Left lobe of liver (tissue), 2 donors: ENCODE data around the gene CEACAM16. TPM values are rescaled to one million over a fixed set of nuclear protein-coding genes. Genes with fewer than 3 reads are reported as not detected.

Experiments
- ATAC-seq: fragments of 200-7000 bp; cut with Tn5 transposase; one replicate; pipeline ENCODE4 v1.9.1; 2020; ENCODE audit warnings: mild to moderate bottlenecking, moderate library complexity
- DNase-seq: peaks from one replicate; pipeline ENCODE4 v3.0.0-alpha.2; 2020; ENCODE audit warnings: low spot score
- total RNA-seq: library from RNA; stranded (reverse); gene quantifications from one replicate; pipeline ENCODE4 v1.2.1, GENCODE V29; 2021
- donor health status: DM: no; HTN: no; CAD: no; lungs with moderate emphysema.
- donor health status: DM: no; HTN: yes; CAD: no.

Gene CEACAM16
- total RNA-seq, 1 donor from 2014 or later = not detected

GRCh38 chr19:44723299-44723951 lies 24.5 kb downstream of the CEACAM16 start:
- peak; percentile 8 for ATAC-seq
- DNase-seq = no peak

GRCh38 chr19:44723952-44724319 lies 25.0 kb downstream of the CEACAM16 start:
- ATAC-seq = peak; percentile 77
- DNase-seq = peak; percentile 90

DNA sequence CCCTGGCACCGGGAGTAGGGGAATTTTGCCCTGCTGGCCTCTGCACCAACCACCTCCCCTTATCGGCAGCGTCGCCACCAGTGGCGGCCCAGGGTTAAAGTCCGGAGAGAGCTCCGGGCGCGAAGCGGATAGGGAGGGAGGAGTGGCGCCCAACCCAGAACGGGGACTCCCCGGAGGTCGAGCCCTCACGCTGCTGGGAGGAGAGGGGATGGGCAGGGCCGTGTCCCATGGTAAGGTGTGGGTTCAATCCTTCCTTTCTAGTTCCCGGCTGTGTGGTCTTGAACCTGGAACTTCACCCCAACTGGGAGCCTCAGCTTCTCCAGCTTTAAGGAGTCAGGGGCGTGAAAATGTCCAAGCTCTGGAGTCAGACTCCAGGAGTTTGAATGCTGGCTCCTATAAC lies 26.3 kb downstream of the CEACAM16 start:
- DNase-seq (peak; percentile 96), ATAC-seq (peak; percentile 79)

DNA sequence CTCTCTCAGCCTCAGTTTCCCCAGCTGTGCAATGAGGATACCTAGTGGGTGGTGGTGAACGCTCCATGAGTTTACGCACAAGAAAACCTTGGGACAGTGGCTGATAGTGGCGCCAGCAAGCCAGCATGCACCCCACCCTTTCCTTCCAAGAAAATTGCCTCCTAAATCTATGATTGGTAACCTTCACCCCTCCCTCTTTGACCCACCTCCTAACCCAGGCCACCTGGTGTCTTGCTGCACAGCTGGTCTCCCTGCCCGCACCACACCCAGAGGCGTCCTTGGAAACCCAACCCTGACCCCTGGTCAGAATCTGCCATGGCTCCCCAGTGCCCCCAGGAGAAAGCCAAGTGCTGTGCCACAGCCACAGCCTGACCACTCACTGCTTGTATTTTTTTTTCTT lies 26.7 kb downstream of the CEACAM16 start:
- DNase-seq (peak; percentile 65), ATAC-seq (peak; percentile 30)

DNA sequence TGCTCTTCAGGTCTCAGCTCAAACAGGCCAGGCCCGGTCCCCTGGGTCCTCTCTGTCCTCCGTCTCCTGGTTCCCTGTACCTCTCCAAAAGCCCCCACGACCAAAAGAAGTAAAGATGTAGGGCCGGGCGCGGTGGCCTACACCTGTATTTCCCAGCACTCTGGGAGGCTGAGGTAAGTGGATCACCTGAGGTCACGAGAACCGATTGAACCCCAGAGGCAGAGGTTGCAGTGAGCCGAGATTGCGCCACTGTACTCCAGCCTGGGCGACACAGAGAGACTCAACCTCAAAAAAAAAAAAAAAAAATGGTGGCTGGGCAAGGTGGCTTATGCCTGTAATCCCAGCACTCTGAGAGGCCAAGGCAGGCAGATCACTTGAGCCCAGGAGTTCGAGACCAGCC lies 27.5 kb downstream of the CEACAM16 start:
- DNase-seq (peak; percentile 89), ATAC-seq (peak; percentile 50)

- DNase-seq = no peak
- no peak for ATAC-seq
Measured at GRCh38 chr19:44728178-44728577, 29.2 kb downstream of the CEACAM16 start.

DNA sequence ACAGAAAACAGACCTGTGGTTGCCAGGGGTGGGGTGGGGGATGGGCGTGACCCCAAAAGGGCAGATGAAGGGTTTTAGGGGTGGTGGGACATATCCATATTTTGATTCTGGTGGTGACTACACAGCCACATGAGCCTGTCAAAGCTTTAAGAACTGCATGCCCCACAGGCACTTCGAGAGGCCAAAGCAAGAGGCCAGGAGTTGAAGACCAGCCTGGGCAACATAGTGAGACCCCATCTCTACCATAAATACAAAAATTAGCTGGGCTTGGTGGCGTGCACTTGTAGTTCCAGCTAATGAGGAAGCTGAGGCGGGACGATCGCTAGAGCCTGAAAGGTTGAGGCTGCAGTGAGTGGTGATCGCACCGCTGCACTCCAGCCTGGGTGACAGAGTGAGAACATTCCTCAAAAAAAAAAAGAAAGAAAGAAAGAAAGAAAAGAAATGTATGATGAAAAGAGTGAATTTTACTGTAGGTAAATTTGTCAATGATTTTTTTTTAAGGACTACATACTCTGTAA lies 30.6 kb downstream of the CEACAM16 start:
- no peak for DNase-seq
- ATAC-seq = no peak

DNA sequence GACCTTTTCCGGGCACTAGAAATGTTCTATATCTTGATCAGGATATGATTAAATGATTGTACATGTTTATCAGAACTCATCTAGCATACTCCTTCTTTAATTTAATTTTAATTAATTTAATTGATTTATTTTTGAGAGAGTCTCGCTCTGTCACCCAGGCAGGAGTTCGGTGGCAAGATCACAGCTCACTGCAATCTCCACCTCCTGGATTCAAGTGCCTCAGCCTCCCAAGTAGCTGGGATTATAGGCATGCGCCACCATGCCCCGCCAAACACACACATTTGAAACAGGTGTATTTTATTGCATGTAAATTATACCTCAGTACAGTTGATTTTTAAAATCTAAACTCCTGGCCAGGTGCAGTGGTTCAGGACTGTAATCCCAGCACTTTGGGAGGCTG lies 32.1 kb downstream of the CEACAM16 start:
- DNase-seq (no peak), ATAC-seq (no peak)

DNA sequence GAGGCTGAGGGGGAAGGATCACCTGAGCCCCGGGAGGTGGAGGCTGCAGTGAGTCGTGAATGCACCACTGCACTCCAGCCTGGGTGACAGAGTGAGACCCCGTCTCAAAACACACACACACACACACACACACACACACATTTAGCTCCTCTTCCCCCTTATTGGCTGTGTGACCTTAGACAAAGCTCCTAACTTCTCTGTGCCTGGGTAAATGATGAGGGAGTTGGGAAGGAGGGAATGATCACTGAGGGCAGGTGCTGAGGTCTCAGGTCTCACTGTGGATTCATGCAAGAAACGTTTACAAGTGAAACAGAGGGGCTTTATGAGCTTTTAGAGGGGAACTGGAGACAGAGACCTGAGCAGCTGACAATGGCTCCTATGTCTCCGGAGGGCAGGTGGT lies 32.7 kb downstream of the CEACAM16 start:
- ATAC-seq (no peak), DNase-seq (no peak)

DNA sequence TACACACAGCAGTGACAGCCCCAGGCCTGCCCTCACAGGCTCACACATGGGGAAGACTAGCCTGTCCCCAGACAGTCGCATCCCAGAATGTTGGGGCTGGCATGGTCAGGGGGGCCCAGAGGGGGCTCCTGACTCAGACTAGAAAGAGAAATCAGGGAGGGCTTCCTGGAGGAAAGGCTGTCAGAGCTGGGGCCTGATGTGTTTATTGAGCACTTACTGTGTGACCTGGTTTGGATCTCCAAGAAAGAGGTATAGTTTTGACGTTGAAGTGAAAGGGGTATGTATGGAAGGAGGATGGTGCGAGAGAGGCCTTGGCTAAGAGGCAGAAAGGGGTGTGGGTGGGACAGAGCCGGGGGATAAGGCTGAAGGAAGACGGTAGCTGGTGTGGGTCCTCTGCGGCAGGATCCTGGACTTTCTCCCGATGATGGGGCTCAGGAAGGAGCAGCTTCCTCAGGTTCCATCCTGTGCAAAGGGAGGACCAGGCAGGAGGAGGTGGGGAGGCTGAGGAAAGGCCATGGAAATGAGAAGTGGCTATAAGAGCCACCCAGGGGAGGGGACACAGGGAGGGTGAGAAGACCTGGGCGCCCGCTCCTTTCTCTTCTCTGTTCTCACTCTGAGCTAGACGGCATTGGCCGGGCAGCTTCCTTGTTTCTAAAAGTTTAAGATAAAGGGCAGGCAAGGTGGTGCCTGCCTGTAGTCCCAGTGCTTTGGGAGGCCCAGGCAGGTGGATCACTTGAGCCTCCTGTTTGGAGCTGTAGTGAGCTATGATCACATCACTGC lies 33.5 kb downstream of the CEACAM16 start:
- ATAC-seq (no peak), DNase-seq (no peak)

DNA sequence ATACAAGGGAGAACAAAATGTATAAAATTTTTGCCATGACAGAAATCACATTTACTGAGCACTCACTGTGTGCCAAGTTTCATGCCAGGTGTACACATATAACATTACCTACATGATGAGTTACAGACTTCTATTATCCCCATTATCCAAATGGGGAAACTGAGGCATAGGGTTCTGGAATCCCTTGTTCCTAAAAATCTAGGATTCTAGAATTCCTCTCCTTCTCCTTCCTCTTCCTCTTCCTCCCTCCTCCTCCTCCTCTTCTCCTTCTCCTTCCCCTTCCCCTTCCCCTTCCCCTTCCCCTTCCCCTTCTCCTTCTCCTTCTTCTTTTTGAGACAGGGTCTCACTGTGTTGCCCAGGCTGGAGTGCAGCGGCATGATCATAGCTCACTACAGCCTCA lies 35.4 kb downstream of the CEACAM16 start:
- DNase-seq (no peak), ATAC-seq (no peak)

DNA sequence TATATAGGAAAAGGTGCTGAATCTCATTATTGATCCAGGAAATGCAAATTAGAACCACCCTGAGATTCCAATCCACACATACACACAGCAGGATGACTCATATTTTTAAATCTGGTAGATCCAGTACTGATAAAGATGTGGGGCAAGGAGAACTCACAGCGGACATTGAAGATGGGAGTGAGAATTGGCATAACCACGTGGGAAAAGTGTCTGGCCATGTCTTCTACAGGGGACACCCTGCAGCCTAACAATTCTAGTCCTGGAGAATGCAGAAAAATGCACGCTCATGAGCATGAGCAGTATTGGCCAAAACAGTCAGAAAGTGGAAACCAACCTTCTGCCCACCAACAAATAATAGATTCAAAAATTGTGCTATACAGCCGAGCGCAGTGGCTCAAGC lies 36.1 kb downstream of the CEACAM16 start:
- no peak for DNase-seq
- no peak for ATAC-seq

DNA sequence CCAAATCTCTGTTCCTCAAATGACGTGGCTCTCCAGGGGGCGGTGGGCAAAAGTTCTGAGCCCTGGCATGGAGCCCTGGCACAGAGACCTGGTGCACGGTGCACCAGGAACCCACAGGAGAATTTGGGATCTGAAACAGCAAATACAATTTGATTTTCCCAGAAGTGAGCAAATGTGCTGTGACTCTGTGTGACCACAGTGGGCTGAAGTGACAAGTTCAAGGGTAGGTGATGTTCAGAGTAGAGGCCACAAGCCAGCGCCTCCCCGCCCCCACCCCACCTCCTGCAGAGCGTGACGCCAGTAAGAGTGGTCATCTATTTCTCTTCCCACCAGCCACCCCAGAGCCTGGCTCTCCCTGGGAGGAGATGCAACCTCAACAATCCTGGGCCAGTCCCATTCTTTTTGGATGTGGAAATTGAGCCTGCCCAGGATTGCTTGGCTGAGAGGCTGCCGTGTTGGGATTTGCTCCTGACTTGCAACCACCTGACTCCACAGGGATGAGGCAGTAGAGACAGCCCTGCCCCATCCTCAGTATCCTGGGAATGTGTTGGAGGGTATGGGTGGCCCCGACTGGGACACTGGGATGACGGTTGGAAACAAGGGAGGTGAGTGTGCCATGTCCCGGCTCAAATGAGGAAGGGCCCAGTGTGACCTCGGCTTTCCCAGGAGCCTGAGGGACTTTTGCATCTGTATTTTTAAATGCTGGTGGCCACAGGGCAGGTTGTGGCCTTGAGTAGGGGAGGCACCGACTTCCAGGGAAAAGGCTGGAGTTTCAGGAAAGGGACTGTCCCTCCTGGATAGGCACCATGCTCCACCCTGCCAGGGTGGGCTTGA lies 38.5 kb downstream of the CEACAM16 start:
- DNase-seq (peak; percentile 81), ATAC-seq (peak; percentile 40)

DNA sequence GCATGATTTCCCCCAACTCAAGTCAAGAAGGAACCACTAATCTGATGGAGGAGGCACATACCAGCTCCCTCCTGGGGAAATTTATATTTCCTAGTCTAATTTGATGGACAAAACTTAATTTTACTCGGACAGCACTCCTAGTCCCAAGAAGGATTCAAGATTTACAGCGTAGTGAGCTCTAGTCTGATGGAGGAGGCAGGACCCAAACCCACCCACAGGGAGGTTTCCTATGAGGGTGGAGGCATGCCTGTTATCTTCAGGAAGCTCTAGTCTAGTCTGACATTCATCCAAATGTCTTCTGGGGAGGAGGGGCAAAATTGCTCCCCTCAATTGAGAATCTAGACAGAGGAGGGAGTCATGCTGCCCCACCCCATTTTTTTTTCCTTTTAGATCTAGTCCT lies 39.2 kb downstream of the CEACAM16 start:
- DNase-seq (no peak), ATAC-seq (no peak)

DNA sequence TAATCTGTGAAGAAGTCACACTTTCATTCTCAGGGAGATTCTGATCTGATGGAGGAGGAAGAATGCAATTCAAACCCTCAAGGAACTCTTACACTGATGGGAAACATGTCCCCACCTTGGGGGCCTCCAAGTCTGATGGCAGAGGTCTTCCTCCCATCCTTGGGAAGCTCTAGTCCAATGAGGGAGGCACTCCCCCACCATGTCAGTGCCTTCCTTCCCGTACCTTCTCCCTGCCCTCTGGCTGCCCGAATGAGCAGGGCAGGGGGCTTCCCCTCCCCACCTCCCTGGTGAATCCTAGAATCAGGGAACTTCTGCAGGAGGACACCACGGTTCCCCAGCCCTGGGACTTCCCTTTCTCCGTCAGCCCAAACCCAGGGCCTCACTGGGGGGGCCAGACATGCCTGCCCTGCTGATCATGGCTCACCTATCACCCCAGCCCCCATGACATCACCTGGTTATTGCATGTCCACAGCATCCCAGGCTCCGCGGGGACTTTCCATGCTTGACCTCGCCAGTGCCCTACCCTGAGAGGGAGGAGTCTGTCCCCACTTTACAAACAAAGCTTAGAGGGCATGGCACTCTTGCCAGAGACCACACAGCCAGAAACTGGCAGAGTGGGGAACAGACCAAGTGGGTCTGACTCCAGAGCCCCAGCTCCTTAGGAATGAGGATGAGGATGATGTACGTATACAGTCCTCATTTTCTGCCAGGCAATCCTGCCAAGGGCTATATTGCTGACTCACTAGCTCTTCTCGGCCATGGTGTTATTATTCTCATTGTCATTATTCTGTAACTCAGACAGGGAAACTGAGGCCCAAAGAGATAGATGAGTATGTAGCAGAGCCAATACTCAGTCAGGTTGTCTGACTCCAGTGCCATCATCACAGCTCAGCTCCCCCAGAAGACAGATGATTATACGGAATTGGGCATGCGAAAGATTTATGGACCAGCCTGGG lies 39.9 kb downstream of the CEACAM16 start:
- ATAC-seq (peak; percentile 51), DNase-seq (peak; percentile 88)

DNA sequence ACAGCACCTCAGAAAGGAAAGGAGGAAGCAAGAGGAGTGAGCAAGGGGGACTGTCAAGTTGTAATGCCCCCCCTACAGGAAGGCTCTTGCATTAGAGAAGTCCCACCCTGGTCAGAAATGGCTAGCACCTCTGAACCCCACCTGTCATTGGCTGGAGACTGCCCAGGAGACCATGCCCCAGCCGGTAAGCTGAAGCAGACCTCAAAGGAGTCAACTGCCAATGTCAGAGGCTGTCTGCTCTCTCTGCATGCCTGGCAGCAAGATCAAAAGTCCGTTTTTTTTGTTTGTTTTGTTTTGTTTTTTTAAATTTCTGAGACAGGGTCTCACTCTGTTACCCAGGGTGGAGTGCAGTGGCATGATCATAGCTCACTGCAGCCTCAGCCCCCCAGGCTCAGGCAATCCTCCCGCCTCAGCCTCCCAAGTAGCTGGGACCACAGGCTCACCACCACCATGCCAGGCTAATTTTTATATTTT lies 41.4 kb downstream of the CEACAM16 start:
- DNase-seq = peak; percentile 72
- ATAC-seq = peak; percentile 13

DNA sequence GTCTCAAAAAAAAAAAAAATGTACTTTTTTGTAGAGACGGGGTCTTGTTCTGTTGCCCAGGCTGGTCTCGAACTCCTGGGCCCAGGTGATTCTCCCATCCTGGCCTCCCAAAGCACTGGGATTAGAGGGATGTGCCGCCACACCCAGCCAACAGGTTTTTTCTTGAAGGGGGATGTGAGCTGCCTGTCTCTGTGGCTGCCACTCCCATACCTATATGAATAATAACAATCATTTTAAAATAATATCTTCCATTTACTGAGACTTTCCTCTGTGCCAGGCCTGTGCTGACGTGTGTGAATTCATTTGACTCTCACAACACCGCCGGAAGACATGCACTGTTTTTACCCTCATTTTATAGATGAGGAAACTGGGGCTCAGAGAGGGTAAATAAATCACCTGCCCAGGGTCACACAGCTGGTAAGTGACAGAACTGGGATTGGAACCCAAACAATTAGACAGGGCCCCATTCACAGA lies 42.3 kb downstream of the CEACAM16 start:
- peak; percentile 11 for ATAC-seq
- DNase-seq = no peak

DNA sequence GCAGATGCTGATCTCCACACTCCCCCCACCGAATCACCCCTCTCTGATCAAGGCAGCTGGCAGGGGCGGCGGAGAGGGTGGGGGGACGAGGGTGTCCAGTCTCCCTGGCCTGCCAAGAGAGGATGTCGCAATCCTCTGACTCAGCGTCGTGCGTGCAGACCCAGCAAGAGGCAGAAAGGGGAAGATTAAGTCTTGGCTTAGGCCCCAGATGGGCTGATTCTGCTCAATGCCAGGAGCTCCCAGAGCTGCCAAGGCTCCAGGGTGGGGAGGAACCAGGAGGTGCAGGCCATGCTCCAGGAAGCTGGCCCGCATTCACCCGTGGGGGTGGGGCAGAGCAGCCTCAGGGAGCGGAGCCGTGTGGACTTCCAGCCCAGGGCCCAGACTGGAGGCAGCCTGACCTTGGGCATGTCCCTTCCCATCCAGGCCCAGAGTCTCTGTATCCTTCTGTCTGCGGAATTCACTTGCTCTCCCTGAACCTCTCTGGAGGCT lies 42.9 kb downstream of the CEACAM16 start:
- DNase-seq (peak; percentile 99), ATAC-seq (peak; percentile 75)

DNA sequence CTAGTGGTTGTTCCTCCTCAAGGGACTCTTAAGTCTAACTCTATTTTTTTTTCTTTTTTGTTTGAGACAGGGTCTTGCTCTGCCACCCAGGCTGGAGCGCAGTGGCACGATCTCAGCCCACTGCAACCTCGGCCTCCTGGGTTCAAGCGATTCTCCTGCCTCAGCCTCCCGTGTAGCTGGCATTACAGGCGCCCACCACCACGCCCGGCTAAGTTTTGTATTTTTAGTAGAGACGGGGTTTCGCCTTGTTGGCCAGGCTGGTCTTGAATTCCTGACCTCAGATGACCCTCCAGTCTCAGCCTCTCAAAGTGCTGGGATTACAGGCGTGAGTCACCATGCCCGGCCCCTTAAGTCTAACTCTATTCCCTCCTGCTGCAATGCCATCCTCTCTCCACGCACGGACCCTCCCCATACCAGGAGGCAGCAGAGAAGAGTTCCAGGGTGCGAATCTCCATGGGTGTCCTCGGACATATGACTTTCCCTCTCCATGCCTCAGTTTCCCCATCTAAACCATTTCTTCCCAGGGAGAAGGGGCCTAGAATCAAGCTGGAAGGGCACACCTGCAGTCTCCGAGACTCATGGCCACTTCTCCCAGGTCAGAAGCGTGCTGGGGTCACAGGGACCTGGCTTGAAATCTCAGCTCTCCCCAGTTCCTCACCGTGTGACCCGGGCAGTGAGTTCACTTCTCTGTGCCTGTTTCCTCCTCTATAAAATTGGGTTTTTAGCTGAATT lies 43.5 kb downstream of the CEACAM16 start:
- DNase-seq (no peak), ATAC-seq (no peak)
